ENCODE measurements around the gene SLC66A1.

Gene SLC66A1

DNA sequence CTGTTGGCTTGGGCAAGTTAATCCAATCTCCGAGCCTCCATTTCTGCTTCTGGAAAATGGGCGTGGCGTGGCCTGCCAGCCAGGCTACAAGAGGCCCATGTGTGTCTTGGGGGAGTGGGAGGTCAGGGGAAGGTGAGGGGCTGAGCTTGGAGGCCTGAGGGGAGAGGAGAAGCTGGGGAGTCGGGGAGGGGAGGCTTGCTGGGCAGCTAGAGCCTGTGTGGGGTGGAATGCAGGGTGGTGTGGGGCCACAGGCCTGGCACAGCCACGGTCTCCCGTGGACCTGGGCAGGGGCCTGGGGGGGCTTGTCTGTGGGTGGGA is 14.6 kb downstream of the SLC66A1 start:
- DNase-seq: no peak

DNA sequence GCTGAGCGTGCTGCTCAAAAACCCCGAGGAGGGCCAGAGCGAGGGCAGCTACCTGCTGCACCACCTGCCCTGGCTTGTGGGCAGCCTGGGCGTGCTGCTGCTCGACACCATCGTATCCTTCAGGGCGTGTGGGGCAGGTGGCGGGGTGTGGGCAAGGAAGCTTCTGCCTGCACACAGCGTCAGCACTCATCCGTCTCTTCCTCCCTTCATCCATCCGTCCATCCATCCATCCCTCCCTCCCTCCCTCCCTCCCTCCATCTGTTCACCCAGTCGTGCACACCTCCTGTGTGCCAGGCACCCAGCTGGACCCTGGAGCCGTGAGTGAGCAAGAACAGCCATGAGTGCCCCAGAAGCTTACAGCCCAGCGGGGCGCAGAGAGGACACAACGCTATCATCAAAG is 15.2 kb downstream of the SLC66A1 start:
- no peak for DNase-seq

DNA sequence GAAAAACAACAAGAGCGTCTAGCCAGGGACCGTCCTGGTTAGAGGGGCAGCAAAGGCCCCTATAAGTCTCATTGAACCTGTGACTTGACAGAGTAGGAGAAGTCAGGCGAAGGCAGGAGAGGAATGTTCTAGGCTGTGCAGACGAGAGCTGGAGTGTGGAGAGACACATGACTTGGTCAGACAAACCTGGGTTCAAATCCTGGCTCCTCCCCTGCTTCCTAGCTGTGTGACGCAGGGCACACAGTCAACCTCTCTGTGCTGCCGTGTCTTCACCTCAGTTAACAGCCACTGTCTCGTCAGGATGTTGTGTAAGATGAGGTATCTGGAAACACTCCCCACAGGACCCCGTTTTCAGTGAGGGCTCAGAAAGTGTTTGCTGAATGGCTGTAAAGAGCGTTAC is 15.6 kb downstream of the SLC66A1 start:
- no peak for DNase-seq

DNA sequence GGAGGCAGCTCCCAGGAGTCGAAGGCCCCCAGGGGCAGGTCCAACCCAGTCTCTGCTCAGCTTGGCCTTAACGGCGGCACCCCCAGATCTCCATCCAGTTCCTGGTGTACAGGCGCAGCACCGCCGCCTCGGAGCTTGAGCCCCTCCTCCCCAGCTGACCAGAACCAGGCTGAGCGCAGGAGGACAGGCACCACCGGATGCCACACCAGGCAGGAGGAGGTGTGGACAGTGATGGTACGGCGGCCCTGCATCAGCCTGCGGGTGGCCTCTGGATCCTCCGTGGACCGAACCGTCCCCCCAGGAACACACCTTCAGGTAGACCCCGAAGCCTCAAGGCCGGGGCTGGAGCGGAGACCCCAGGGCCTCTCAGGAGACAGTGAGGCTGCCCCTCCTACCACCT is 16.4 kb downstream of the SLC66A1 start:
- DNase-seq: no peak

DNA sequence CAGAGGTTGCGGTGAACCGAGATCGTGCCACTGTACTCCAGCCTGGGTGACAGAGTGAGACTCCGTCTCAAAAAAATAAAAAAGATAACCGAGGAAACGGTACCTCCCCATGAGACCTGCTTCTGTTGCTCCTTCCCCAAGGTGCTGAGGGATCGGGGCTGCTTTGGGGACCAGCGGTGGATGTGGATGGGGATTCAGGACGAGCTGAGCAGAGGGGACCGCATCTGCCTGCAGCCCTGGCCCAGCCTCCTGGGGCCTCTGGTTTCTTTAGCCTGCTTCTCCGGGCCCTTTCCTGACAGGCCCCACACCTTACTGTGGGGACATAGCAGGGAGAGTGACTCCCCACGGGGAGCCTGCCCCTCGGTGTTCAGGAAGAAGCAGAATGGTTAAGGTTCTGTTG is 17.1 kb downstream of the SLC66A1 start:
- no peak for DNase-seq

DNA sequence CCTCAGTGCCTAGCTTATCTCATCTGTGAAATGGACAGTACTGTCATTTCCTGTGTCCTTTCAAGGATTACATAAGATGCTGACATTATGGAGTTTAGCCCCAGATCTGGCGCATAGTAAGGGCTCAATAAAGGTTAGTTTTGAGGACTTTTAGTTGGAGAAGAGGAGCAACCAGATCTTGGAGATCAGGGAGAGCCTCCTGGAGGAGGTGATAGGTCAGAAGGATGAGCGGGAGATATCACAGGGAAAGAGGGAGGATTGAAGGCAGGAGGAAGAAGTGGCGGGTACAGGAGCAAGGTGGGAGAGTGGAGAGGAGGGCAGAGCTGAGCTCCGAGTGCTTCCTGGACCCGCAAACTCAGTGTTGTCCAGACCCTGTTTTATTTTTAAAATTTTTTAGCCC is 17.5 kb downstream of the SLC66A1 start:
- DNase-seq: no peak

DNA sequence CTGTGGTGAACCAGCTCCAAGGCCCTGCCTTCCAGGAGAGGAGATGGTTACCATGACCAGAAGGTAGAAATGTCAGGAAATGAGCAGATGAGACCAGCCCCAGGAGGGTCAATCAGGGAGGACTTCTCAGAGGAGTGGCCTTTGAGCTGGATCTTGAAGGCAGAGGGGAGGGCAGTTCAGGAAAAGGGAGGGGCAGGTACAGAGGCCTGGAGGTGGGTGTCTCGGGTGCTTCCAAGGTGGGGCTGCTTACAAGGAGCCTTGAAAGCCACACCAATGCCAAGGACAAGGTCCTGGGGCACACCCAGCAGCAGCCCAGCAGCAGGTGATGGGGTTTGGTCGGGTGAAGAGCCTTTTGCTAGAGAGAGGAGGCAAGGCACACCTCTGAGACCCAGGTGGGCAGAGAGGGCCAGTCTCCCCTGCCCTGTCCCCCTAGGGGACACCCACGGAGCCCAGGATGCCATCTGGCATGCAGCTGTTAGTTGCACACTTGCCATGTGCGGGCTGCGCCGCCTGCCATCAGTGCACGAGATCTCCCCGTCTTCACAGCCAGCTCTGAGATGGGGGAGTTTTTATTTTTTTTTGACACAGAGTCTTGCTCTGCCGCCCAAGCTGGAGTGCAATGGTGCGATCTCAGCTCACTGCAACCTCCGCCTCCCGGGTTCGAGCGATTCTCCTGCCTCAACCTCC is 18.5 kb downstream of the SLC66A1 start:
- DNase-seq: no peak

DNA sequence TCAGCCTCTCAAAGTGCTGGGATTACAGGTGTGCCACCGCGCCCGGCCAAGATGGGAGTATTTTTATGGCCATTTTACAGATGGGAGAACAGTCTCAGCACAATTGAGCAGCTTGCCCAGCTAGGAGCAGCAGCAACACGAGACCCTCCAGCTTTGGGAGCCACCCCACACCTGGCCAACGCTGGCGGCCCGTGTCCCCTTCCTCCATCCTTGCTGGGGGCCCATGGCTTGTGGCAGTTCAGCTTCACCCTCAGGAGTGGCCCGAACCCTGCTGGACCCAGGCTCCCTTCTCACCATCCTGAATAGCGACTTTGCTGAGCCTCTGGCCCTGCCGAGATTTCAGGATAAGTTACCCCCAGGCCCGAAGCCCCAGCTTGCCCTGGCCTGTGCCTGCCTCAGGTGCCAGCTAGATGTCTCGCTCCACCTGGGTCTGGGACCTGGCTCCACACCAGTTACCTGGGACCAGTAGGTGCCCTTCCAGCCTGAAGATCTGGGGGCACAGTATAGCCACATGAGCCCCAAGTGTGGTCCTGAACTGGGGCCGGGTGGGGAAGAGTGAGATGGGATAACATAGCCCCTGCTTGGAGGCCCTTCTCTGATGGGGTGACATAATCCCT is 19.2 kb downstream of the SLC66A1 start:
- no peak for DNase-seq

DNA sequence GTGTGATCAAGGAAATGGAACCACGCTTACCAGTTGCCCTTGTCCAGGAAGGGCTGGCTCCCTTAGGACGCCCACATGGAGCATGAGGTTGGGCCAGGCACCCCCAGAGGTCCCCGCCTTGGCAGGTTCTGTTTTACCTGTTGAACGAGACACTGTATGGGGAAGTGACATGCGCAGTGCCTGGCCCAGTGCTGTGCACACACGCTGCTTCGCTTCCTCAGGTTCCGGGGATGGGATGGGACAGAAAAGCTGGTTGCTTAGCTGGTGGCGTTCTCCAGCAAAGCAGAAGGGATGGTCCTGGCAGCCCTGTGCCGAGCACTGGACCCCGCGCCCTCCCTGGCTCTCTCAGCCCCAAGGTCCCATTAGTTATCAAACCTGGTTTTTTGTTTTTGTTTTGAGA is 20.7 kb downstream of the SLC66A1 start:
- DNase-seq: no peak

DNA sequence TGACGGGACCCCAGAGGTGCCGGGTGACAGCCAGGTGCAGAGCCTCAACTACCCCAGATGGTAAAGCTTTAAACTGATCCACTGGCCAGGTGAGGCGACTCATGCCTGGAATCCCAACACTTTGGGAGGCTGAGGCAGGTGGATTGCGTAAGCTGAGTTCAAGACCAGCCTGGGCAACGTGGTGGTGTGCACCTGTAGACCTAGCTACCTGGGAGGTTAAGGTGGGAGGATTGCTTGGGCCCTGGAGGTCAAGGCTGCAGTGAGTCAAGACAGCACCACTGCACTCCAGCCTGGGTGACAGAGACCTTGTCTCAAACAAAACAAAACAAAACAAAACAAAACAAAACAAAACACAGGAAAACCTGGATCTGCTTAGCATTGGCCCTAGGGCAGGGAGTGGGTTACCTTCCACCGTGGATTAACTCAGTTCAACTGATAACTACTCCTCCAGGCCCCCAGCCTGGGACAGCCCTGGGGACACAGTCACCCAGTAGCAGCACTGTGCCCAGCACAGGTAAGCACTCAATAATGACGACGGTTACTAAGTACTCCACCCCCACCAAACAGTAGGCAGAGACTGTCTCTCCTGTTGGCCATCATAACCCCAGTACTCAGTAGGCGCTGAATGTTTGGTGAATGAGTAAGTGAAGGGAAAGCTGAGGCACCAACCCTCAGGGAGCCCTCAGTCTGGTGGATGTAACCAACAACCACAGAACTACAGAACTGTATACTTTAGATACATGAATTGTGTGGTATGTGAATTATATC is 21.6 kb downstream of the SLC66A1 start:
- DNase-seq: no peak

DNA sequence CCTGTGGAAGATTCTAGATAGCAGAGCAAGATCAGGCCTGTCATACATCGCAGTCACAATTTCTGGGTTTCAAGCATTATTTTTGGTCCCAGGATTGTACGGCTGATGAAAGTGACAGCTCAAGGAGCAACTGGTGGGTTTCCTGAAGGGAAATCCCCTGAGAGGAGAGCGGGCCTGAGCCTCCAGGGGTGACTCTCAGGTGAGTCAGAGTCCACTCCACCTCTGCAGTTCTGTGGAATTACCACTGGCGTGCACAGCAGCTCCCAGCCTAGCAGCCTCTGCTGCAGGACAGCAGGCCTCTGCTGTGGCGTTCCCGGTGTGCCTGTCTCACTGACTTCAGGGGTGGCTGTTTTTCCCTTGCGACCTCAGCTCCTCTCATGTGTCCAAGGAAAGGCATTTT is 24.4 kb downstream of the SLC66A1 start:
- DNase-seq: no peak

DNA sequence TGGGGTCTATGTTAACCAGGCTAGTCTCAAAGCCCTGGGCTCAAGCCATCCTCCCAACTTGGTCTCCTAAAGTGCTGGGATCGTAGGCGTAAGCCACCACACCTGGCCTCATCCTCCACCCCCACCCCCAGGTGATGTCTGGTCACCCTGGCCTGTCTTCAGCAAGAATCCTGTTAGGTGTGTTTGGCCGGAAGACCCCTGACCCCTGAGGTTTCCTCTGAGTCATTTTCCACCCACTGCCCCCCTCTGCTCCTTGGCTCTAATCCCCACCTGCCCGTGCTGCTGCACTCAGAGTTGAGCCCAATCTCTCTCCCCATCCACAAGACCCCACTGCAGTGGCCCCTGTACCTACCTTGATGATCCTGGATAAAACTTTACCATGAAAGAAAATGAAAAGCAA is 25.2 kb downstream of the SLC66A1 start:
- DNase-seq: no peak

DNA sequence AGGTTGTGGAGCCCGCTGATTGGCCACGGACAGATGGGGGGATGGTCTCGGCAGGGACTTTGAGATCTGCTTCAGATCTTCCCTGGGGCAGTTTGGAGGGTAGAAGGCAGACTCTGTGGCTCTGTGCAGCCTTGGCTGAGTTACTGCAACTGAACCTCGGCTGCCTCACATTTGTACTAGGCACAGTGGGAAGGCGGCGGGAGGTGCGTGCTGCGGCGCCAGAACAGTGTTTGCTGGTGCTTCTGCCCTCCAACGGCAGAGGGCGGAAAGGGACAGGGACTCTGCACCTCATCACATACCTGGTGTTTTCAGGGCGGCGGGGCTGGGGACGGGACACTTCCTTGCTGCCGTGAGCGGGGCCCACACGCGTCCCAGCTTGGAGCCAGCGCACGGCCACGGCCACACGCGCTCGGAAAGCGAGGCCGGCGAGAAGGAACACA is 26.2 kb downstream of the SLC66A1 start:
- DNase-seq: no peak

DNA sequence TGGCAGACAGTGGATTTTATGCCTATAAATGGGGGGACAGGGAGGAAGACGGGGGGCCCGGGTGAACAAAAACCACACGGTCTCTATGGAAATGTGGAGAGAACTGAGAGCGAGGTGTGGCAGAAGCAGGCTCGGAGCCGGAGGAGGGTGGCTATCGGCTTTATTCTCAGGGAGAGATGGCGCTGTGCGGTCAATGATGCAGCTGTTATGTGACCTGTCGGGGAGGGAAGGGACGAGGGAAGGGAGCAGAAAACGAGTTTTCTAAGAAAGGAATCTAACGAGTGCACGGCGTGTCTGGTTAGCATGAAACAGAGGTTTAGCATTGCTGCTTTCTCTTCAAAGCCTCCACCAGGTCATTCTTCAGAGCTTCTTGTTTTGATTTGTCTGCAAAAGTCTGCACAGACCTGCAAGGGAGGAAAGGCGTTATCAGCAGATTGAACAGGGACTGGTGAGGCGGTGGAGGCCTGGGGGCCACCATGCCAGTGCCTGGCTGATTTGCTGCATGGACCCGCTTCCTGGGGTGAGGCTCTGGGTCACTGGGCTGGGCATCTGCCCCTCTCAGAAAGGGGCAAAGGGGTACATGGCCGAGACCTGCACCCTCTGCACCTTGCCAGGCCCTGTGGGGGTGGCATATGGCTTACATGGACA is 27.2 kb downstream of the SLC66A1 start:
- DNase-seq: no peak

DNA sequence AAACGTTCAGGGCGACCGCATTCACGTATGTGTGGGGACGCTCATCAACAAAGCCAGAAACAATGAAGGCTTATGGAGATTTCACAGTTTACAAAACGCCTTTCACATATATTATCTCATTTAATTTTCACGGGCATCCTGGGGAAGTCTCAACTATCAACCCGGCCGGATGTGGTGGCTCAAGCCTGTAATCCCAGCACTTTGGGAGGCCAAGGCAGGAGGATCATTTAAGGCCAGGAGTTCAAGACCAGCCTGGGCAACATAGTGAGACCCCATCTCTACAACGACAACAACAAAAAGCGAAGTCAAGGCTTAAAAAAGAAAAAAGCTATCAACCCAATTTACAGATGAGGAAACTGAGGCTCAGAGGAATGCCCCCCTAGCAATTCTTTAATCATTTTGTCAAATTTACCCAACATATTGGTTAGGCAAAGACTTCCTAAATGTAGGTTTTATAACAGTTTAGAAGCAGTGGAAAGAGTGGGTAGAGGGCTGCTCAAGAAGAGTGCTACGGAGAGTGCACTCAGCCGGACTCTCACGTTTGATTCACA is 28.3 kb downstream of the SLC66A1 start:
- DNase-seq: no peak

DNA sequence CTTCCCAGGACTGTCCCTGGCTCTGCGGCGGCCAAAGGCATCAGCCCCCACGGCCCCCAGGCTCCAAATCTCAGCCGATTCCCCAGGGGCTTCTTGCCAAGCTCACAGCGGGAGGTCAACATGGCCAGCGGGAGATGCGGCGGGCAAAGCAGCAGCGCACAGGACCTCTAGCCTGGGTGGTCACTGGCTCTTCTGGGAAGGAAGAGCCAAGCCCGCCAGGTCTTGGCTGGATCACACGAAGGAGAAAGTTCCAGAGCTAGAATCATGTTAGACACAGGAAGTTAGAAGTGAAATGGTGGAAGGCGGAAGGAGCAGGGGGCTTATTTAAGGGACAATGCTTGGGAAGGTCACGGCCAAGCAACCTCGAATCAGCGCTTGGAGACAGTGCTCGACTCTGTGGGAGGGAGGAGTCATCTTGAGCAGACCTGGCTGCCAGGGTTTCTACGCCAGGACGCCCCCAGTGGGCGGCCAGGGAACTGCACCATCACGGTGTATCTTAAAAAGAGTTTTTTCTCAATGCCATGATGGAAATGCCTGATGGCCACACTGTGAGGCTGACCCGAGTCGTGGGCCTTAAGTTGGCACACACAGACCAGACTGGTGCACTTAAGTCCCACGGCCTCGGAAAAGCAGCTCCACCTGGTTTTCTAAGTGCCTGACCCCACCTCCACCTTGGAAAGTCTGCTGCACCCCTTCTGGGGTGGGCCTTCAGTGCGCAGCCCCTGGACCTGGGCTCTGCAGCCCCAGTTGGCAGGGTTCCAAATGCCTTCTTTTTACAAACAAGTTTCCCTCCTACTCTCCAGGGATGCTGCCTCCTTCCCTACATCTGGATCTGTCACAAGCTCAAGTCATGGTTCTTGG is 29.3 kb downstream of the SLC66A1 start:
- no peak for DNase-seq

DNA sequence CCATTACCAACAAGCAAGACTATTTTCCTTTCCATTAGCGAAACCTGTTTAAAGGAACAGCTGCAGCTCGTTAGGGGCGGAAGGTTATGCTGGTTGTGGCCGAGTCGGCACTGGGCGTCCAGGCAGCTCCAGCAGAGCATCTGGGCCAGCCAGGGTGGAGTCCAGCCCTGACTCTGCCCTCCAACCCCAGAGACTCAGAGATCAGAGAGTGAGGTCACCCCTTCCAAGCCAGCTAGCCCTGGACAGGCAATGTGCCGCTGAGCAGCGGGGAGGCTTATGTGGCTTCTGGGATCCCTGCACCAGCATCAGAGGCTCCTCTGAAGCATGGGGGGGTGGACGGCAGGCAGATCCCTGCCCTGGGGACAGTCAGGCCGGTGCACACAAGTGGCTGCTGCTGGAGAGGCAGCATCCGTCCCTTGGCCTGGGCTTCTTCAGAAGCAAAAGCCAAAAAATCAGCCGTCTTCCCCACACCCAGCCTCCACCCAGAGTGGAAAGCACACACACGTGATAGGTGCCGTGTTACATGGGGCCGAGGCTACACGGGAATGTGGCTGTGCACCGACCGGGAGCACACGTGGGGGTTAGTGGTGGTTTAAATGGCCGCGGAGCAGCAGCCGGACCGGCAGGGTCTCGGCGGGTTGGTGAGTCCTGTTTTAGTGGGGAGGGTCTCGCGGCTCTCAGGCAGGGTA is 30.1 kb downstream of the SLC66A1 start:
- DNase-seq: no peak

DNA sequence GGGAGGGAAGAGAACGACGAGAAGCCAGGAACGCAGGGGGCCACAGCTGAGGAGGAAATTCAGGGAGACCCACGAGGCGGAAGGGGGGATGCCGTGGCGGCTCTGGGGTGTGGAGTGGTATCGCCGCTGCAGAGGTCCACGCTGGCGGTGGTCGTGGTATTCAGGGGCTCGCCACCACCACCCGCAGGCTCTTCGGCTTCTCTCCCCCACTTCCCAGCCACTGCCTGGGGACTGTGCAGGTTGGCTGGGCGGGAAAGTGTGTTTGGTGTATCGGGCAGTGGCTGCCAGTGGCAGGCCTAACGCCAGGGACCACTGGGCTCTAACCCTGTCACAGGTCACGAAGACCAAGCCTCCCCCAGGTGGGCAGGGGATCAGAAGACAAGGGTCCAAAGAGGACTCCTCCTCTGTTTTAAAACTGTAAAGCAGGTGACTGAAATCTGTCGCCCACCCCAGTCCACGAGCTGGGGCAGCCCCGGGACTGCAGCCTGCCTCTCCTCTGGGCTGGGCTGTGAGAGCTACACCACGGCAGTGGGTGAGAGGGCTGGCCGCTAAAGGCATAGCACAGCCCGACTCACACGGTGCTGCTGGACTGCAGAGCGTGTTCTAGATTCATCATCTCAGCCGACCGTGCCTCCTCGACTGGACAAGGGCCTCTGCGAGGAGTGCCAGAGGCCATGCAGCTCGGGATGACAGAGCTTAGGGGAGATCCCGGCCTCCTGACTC is 30.9 kb downstream of the SLC66A1 start:
- DNase-seq: no peak

DNA sequence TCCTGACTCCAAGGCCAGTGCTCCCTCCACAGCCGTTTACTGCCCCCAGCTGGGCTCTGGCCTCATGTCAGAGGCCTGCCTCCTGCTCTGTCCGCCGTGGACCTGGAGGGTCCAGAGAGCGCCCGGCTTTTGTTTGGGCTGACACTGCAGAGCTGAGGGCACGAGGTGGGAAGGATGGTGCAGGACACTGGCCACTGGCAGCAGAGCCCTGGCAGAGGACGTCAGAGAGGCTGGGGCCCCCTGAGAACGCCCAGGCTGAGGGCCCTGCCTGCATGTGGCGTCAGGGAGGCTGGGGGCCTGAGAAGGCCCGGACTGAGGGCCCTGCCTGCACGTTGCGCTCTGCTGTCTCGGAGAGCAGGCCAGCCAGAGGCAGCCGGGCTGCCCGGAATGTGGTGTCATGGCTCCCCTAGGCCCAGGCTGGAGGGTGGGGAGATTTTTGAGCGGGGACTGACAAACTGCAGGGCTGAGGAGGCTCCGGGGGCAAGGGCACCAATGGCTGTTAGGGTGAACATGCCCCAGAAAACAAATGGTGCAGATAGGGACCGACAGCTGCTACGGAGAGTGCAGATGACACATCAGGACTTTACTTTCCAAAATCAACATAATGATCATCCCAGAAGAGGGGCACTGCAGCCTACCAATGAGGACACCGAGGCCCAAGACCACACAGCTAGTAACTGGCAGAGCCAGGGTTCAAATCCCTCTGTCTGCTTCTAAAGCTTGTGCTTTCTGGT is 31.7 kb downstream of the SLC66A1 start:
- DNase-seq: no peak

DNA sequence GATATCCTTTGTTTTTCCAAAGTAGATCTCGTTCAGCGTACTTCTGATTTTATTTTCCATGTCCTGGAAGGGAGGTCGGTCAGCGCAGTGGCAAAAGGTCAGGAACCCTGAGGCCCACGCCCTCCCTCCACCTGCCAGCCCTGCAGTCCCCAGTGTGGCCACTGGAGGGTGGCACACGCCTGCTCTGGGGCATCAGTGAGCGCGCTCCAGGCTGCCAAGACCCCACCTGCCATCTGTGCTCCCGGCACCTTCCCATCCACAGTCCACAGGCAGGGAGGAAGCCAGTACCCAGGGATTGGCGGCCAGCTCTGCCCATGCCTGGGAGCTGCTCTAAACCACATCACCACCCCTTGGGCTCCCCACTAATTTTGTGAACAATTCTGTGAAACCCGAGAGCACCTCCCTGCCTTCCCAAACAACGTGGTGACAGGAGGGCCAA is 32.3 kb downstream of the SLC66A1 start:
- DNase-seq: no peak

DNA sequence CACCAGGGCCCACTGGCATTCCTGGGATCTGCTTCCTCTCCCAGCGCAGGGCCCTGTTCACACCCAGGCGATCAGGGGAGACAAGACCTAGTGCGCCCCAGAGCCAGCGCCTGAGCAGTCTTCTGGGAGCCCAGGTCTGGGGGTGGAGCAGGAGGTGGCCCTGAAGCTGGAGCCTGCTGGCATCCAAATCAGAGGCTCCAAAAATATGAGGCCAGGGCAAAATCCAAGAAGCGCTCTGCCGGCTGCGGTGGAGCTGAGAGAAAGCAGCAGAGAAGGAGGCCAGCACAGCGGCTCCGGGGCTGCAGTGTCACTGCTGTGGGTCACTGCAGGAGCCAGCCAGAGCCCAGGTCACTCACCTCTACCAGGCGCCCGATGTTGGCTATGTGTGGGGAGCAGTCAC is 32.7 kb downstream of the SLC66A1 start:
- no peak for DNase-seq

Data from NCI-H1436 treated with DMSO at 0.1 percent for 48 hours (cell line).